Ovary (tissue), 9 donors: ENCODE results near the gene EMILIN3. TPM values are rescaled to one million over a fixed set of nuclear protein-coding genes. Genes with fewer than 3 reads are reported as not detected.
"Not testable (repeated sequence)": the region's sequence is repeated elsewhere in the genome, so short reads cannot be mapped to it uniquely, and the experiment has no call there.

Experiments
- DNase-seq, 5 donors: peaks; one replicate each; pipeline ENCODE4 v3.0.0-alpha.2; 2019 to 2020
- H3K27ac ChIP-seq, 2 donors: fragments of 200-600 bp; one replicate each; pipeline versions ENCODE4 v1.5.1 to v1.8.0; 2019 to 2022
- H3K27me3 ChIP-seq: fragments of 200-600 bp; one replicate; pipeline ENCODE4 v1.8.0; 2022
- H3K36me3 ChIP-seq: fragments of 200-600 bp; sonication (generic); one replicate; pipeline ENCODE4 v1.5.1; 2019
- H3K4me1 ChIP-seq: one replicate; pipeline ENCODE4 v1.8.1; 2013; ENCODE audit warnings: mild to moderate bottlenecking, moderate library complexity; ENCODE audit not compliant: insufficient read depth
- H3K4me3 ChIP-seq: fragments of 200-600 bp; sonication (generic); one replicate; pipeline ENCODE4 v1.5.1; 2017
- H3K9me3 ChIP-seq, 2 donors: fragments of 200-600 bp in 1 of 2; sonication (generic) in 1 of 2; one replicate each; pipeline versions ENCODE4 v1.5.1 to v1.8.1; 2013 to 2019; ENCODE audit warnings: mild to moderate bottlenecking in 1 of 2, moderate library complexity in 1 of 2
- EP300 ChIP-seq: sonication (generic); formaldehyde crosslinking; IDR thresholded peaks from one replicate; pipeline ENCODE4 v1.6.1; 2017; ENCODE audit warnings: antibody characterized with exemption
- POLR2A ChIP-seq: fragments of 450-650 bp; IDR thresholded peaks from one replicate; pipeline ENCODE4 v1.6.1; 2017; ENCODE audit warnings: antibody characterized with exemption, mild to moderate bottlenecking, moderate library complexity
- WGBS, 3 donors: extraction: QIAGEN DNeasy Blood & Tissue Kit in 1 of 3; methylation state at CpG; one replicate each; pipeline versions ENCODE4 v1.1.5 to v1.1.7; 2013 to 2017; 5-methylcytosine and 5-hydroxymethylcytosine counted together
- intact Hi-C, 4 donors: fragments of 100-400 bp; cut with DNase I; formaldehyde crosslinking; loops; one replicate each; pipeline versions ENCODE4 v1.11.0 to v1.15.1; 2022 to 2023
- polyA plus RNA-seq, 2 donors: library from polyadenylated mRNA; stranded (reverse); fragments of 200-250 nt in 1 of 2; fragments of 350-450 nt in 1 of 2; fragmentation: Illumina TruSeq in 1 of 2; extraction: RNeasy Lipid Tissue Mini Kit (QIAGEN cat#74804) in 1 of 2; gene quantifications; one replicate each; pipeline ENCODE4 v1.2.3, GENCODE V29; 2013 to 2014
- total RNA-seq, 7 donors: library from RNA; depleted of rRNA in 2 of 7; stranded (reverse); fragments of >200 nt in 2 of 7; fragmentation: NEBNext Ultra II Directional in 3 of 7; extraction: Animal tissue kit (Norgen Biotek cat#: 25700) in 3 of 7; gene quantifications; one replicate each; pipeline versions ENCODE4 v1.1.0 to v1.2.4, GENCODE V29; 2016 to 2023
- TF ChIP-seq, protein P1 (sequence below), 3 donors: fragments of 450-650 bp in 2 of 3; fragments of 200-600 bp in 1 of 3; IDR thresholded peaks; one replicate each; pipeline versions ENCODE4 v1.5.1 to v1.8.0; 2016 to 2022; ENCODE audit warnings: antibody characterized with exemption in 3 of 3, mild to moderate bottlenecking in 1 of 3
- donor health status: DM: no; HTN: no; CAD: no; lungs with moderate emphysema.
- donor health status: DM: no; HTN: no; CAD: no.
- donor health status: Bipolar disorder and iron deficiency.
- donor health status: DM: yes; HTN: yes; CAD: no.
- donor health status: DM: no; HTN: no; CAD: no.
- donor health status: DM: yes; HTN: yes; CAD: no.

The EMILIN3 gene
- total and polyA plus RNA-seq, 9 donors, result 1.5 to 33.5 (median 7.0) TPM

- intact Hi-C loops, result loop anchor here in 1 of 4 donors (10.0 kb wide), 1 partner anchor 60 kb away; no protein-coding TSS in a partner anchor
- Histone ChIP-seq H3K4me3 (no peak overlapping the region), H3K9me3 (no peaks in the 10 kb centered on the region), H3K27me3 (no peaks in the 10 kb centered on the region), H3K27ac (peak overlapping the region in 1 of 2 donors; percentile 41), H3K36me3 (no peaks in the 10 kb centered on the region), H3K4me1 (peaks cover 25% of the 10 kb centered on the region)
- TF ChIP-seq, protein P1, sequence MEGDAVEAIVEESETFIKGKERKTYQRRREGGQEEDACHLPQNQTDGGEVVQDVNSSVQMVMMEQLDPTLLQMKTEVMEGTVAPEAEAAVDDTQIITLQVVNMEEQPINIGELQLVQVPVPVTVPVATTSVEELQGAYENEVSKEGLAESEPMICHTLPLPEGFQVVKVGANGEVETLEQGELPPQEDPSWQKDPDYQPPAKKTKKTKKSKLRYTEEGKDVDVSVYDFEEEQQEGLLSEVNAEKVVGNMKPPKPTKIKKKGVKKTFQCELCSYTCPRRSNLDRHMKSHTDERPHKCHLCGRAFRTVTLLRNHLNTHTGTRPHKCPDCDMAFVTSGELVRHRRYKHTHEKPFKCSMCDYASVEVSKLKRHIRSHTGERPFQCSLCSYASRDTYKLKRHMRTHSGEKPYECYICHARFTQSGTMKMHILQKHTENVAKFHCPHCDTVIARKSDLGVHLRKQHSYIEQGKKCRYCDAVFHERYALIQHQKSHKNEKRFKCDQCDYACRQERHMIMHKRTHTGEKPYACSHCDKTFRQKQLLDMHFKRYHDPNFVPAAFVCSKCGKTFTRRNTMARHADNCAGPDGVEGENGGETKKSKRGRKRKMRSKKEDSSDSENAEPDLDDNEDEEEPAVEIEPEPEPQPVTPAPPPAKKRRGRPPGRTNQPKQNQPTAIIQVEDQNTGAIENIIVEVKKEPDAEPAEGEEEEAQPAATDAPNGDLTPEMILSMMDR (IDR thresholded peaks at IDR 0.05), result no peak
- TF ChIP-seq POLR2A (no peak), EP300 (no peak)
- 21 to 35% (median 30%) methylated on average over 2 of the region's 2 CpGs for WGBS, 3 donors
- DNase-seq, result no peak
Measured at GRCh38 chr20:41314386-41314785, 52.2 kb downstream of the EMILIN3 start.

DNA sequence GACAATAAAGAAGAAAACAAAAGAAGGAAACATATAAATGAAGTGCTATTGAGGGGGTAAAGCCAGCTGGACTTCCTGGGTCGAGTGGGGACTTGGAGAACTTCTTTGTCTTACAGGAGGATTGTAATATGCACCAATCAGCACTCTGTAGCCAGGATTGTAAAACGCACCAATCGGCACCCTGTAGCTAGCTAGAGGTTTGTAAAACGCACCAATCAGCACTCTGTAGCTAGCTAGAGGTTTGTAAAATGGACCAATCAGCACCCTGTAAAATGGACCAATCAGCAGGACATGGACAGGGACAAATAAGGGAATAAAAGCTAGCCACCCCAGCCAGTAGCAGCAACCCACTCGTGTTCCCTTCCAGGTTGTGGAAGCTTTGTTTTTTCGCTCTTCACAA is 54.6 kb downstream of the EMILIN3 start:
- intact Hi-C loops, result loop anchor here in 1 of 4 donors (10.0 kb wide), 1 partner anchor 57 kb away; no protein-coding TSS in a partner anchor
- WGBS, 3 donors, result 93 to 96% (median 93%) methylated on average over 6 of the region's 6 CpGs
- H3K36me3 ChIP-seq, result not testable (repeated sequence)

More for the DNA sequence above, 54.6 kb downstream of the EMILIN3 start:
- H3K9me3 ChIP-seq, H3K27ac ChIP-seq, H3K27me3 ChIP-seq, DNase-seq, H3K4me3 ChIP-seq: not testable (repeated sequence)
- H3K4me1 ChIP-seq, result peaks cover 31% of the 10 kb centered on the region

Other genes starting within 250 kb of the EMILIN3 start
- gene PLCG1, start 229.3 kb downstream of the EMILIN3 start, total RNA-seq, result 100 to 1,000 TPM in 5 of 7 donors, 10 to 100 TPM in 2; 63.0 to 158 (median 104) TPM
- gene PLCG1, start 229.3 kb downstream of the EMILIN3 start, polyA plus RNA-seq, result 10 to 100 TPM; 56.1 to 77.2 TPM
- gene ZHX3, start 49.1 kb downstream of the EMILIN3 start, total RNA-seq, result 10 to 100 TPM; 17.5 to 72.0 (median 53.0) TPM
- gene ZHX3, start 49.1 kb downstream of the EMILIN3 start, polyA plus RNA-seq, result 10 to 100 TPM; 20.6 to 39.6 TPM
- 10 to 100 TPM in 6 of 7 donors, 1 to 10 TPM in 1; 8.3 to 21.6 (median 16.4) TPM for gene LPIN3, start 26.0 kb downstream of the EMILIN3 start, total RNA-seq
- gene LPIN3, start 26.0 kb downstream of the EMILIN3 start, polyA plus RNA-seq, result 10 to 100 TPM in 1 of 2 donors, 1 to 10 TPM in 1; 5.1 to 12.5 TPM